Tibial nerve (tissue), 3 donors: ENCODE data around the gene MRPL33.
"Not testable (repeated sequence)": the region's sequence is repeated elsewhere in the genome, so short reads cannot be mapped to it uniquely, and the experiment has no call there.

ENCODE experiments used
- POLR2A ChIP-seq, 2 donors: fragments of 450-650 bp; IDR thresholded peaks; one replicate each; pipeline ENCODE4 v1.6.1; 2017; ENCODE audit warnings: antibody characterized with exemption in 2 of 2, mild to moderate bottlenecking in 2 of 2, moderate library complexity in 2 of 2
- TF ChIP-seq, protein P1 (sequence below), 5 experiments: fragments of 200-600 bp in 3 of 5; fragments of 450-650 bp in 2 of 5; sonication (generic) in 3 of 5; IDR thresholded peaks; one replicate each; pipeline ENCODE4 v1.5.1; 2016 to 2019; ENCODE audit warnings: antibody characterized with exemption in 5 of 5, mild to moderate bottlenecking in 3 of 5, moderate library complexity in 2 of 5

DNA sequence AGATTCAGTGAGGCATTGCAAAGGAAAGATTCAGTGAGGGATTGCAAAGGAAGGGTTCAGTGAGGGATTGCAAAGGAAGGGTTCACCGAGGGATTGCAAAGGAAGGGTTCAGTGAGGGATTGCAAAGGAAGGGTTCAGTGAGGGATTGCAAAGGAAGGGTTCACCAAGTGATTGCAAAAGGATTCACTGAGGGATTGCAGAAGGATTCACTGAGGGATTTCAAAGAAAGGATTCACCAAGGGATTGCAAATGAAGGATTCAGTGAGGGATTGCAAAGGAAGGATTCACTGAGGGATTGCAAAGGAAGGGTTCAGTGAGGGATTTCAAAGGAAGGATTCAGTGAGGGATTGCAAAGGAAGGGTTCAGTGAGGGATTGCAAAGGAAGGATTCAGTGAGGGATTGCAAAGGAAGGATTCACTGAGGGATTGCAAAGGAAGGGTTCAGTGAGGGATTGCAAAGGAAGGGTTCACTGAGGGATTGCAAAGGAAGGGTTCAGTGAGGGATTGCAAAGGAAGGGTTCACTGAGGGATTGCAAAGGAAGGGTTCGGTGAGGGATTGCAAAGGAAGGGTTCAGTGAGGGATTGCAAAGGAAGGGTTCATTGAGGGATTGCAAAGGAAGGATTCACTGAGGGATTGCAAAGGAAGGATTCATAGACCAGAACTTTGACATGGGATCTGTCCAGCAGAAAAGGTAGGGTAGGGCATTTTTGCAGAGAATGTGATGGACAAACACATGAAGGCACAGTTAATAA, 22.5 kb upstream of the MRPL33 start:
- TF ChIP-seq, protein P1, sequence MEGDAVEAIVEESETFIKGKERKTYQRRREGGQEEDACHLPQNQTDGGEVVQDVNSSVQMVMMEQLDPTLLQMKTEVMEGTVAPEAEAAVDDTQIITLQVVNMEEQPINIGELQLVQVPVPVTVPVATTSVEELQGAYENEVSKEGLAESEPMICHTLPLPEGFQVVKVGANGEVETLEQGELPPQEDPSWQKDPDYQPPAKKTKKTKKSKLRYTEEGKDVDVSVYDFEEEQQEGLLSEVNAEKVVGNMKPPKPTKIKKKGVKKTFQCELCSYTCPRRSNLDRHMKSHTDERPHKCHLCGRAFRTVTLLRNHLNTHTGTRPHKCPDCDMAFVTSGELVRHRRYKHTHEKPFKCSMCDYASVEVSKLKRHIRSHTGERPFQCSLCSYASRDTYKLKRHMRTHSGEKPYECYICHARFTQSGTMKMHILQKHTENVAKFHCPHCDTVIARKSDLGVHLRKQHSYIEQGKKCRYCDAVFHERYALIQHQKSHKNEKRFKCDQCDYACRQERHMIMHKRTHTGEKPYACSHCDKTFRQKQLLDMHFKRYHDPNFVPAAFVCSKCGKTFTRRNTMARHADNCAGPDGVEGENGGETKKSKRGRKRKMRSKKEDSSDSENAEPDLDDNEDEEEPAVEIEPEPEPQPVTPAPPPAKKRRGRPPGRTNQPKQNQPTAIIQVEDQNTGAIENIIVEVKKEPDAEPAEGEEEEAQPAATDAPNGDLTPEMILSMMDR (IDR thresholded peaks at IDR 0.05), result not testable (repeated sequence)
- not testable (repeated sequence) for TF ChIP-seq POLR2A (IDR thresholded peaks at IDR 0.05)
